HG02623 (cell line): ENCODE data around the gene FOXD2.
"Not testable (repeated sequence)": the region's sequence is repeated elsewhere in the genome, so short reads cannot be mapped to it uniquely, and the experiment has no call there.

Experiments
- ATAC-seq: cut with Tn5 transposase; IDR thresholded peaks from one replicate; pipeline ENCODE4 v1.9.1; 2021; ENCODE audit warnings: moderate library complexity; ENCODE audit not compliant: unreplicated experiment

The FOXD2 gene

DNA sequence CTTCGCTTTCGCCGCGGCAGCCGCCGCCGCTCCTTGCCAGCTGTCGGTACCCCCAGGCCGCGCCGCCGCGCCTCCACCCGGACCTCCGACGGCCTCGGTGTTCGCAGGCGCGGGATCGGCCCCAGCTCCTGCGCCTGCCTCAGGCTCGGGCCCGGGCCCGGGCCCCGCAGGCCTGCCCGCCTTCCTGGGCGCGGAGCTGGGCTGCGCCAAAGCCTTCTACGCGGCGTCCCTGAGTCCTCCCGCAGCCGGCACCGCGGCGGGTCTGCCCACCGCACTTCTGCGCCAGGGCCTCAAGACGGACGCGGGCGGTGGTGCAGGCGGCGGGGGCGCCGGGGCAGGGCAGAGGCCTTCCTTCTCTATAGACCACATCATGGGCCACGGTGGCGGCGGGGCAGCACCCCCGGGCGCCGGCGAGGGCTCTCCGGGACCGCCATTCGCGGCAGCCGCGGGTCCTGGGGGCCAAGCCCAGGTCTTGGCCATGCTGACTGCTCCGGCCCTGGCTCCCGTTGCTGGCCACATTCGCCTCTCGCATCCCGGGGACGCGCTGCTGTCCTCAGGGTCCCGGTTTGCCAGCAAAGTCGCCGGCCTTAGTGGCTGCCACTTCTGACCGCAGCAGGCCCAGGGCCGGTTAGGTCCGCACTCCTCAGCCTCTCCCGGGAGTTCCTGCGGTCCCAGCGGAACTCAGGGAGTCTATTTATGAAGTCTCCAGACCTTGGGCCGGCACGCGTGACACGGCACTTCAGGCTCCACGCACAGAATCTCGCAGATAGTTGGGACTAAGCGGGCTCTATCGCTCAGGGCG lies 1.4 kb downstream of the FOXD2 start:
- ATAC-seq: no peak

GRCh38 chr1:47439819-47440598 lies 2.2 kb downstream of the FOXD2 start:
- no peak for ATAC-seq

DNA sequence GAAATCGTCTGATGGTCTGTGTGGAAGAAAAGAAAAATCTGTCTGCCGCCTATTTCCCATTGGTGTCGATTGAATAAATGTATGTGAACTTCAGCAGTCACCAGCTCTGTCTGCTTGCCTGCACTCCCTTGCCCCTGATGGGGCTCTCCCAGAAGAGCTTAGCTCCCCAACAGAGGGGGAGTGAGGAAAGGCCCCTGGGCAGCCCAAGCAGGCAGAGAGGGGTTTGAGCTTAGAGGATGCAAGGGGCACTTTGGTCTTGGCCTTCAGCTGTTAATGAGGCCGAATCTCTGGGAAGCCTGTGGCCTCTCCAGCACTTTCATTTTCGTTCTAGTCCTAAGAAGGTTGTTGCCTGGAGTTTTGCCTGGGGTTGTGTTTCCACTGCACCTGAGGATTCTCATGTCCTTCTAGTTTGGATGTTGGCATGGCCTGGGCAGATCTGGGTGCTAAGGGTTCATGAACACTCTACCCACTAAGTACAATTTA lies 2.8 kb downstream of the FOXD2 start:
- ATAC-seq: no peak

GRCh38 chr1:47441450-47442106 lies 3.7 kb downstream of the FOXD2 start:
- no peak for ATAC-seq

DNA sequence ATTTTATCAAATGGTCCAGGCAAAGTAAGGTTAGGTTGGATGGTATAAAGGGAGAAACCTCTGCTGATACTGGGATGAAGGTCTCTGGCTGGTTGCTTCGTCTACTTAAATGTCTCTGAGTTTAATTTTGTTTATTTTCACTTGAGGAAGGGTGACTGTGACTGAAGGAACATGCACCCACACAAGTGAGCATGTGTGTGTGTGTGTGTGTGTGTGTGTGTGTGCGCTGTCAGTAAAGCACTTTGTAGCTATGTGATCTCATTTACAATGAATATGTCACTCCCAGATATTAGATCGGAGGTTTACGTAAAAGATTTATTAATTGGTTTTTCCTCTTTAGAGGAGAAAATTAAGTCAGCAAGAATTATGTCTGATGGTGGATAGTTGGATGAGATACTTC lies 4.4 kb downstream of the FOXD2 start:
- no peak for ATAC-seq

DNA sequence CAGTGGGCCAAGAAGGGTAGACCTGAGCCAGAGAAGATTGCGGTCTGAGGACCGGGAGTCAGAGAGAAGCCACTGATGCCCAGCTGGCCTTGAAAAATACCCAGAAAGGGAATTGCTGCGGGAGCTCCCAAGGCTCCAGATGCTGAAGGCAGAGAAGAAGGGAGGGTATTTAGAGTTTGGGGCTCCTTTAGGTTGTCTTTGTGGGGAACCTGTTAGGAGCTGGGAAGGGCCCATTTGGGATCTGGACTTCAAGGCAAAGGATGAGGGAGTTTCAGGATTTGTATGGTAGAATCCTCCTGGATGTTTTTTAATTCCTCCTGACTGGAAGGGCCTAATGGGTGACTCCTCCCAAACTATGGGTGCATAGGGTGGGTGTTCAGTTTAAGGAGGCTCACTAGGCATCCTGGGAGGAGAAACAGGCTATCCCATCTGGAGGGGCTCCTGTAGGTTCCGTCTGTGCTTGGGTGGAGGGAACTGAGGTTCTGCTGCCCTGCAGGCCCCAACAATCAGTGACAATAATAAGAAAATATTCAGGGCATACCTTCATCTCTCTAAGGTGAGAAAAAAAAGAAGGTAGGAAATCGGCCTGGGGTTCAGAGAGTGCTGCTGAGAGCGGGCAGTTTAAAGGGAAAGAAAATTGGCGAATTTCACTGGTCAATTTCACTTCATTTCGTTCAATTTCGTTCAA lies 5.1 kb downstream of the FOXD2 start:
- no peak for ATAC-seq

GRCh38 chr1:47443530-47444296 lies 5.9 kb downstream of the FOXD2 start:
- ATAC-seq: no peak

- no peak for ATAC-seq
Measured at GRCh38 chr1:47444297-47444561, 6.4 kb downstream of the FOXD2 start.

- no peak for ATAC-seq
Measured at GRCh38 chr1:47444562-47445465, 7.0 kb downstream of the FOXD2 start.

DNA sequence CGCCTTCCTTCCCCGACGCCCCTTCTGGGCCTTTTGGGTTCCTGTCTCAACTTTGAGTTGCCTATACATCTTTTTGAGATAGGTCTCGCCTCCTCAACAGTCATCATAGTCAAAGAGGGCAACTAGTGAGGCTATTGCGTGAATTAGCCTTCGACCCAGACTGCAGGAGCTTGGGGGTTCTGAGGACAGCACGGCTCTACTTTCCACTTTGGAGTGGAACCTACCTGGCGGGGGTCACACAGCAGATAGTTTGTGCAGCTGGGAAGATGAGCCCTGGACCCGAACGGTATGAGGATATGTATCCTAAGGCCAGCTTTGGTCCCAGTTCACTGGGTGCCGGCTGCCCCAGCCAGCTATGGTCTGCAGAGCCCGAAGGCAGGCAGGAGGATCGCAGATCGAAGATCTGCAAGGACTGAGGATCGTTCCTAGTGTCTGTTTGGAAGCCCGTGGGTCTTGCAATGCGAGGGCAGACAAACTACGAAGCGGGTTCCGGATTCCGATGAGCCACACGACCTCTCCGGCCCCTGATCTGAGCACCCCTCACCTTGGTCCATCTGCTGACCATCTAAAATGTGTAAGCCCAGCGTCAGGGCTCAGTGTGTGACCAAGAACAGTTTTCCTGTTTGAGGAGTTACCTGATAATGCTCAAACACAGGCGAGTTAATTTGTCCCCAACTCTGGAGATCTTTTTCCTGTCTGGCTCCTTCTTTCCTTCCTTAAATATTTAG lies 8.1 kb downstream of the FOXD2 start:
- no peak for ATAC-seq

DNA sequence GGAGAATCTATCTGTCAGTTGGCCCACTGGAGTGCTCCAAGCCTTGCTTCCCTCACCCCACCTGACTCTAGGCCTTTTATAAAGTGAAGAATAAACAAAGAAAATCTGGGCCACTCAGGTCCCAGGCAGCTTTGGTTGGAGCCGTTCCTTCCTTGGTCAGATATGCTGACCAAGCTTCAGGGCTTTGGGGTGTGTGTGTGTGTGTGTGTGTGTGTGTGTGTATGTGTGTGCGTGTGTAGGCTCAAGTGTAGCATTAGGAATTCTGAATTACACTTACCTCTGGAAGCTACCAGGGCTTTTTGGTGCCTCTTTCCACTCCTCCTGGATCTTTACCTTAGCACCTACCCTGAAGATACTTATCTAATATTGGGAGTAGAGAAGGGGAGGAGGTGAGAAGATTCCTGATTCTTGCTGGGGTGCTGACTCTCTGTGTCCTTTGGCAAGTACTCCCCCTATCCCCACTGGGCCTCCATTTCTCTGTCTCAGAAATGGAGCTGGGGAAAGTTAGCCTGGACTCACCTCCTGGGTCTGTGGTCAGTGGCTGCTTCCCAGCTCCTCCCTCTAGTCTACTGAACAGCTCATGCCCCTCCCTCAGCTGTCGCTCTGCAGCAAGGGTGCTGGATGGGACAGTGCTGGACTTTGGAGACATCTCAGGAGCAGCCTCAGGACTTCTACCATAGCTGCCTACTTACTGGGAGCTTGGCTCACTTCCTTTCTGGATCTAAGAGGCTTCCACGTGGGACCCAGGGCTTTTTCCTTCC lies 10.8 kb downstream of the FOXD2 start:
- ATAC-seq: no peak

DNA sequence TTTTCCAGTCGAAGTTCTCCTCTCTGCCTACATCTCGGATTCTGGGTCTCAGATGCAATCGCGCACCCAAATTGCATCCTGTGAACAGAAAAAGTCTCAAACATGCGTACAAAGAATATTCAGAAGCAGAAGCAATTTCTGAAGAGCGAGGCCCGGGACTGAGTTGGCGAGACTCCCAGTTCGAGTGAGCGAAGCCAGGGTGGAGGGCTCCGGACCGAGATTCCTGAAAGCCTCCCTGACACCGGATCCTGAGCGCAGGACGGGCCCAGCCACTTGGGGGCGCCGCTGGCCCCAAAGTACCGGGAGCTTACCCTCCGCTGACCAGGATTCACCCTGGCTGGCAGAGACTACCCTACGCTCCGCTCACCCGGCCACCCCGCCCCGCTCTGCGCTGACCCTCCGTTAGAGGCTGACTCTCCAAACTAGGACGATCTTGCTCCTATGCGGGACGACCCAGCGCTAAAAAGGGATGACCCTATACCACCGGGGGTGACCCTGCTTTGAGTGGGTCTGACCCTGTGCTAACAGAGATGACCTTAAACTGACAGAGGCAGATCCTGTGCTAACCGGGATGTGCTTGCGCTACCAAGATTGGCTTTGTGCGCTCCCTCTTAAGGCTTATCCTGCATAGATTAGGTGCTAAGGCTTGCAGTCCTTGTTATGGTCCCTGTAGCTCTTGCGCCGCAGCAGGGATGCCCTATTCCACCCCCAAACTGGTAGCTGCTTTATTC lies 12.1 kb downstream of the FOXD2 start:
- ATAC-seq: no peak

GRCh38 chr1:47450606-47451005 lies 12.8 kb downstream of the FOXD2 start:
- ATAC-seq: no peak

DNA sequence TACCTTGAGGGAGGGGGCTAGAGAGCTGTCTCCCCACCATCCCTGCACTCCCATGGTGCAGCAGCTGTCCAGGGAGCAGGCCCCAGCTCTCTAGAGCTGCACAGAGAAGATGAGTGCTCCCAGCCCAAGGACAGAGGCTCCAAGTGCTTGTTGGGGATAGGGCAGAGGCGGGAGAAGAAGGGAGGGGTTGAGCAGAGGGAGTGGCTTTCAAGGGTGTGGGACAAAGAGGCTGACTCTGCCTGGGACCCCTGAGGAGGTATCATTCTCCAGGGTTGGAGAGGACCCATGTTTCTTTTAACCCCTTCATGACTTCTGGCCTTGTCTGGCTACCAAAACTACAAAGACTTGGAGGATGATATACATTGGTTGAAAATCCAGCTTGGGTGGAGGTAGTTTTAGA lies 14.6 kb downstream of the FOXD2 start:
- no peak for ATAC-seq

DNA sequence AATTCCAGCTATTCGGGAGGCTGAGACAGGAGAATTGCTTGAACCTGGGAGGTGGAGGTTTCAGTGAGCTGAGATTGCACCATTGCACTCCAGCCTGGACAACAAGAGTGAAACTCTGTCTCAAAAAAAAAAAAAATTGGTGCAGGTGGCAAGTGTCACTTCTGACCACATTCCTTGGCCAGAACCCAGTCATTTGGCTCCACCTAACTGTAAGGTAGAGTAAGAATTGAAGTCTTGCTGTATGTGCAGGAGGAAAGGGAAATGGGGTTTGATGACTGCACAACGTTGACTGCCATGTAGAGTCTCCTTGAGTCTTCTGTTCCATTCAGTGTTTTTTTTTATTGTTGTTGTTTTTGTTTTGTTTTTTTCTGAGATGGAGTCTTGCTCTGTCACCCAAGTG lies 16.1 kb downstream of the FOXD2 start:
- ATAC-seq: not testable (repeated sequence)

GRCh38 chr1:47456250-47456649 lies 18.4 kb downstream of the FOXD2 start:
- no peak for ATAC-seq

DNA sequence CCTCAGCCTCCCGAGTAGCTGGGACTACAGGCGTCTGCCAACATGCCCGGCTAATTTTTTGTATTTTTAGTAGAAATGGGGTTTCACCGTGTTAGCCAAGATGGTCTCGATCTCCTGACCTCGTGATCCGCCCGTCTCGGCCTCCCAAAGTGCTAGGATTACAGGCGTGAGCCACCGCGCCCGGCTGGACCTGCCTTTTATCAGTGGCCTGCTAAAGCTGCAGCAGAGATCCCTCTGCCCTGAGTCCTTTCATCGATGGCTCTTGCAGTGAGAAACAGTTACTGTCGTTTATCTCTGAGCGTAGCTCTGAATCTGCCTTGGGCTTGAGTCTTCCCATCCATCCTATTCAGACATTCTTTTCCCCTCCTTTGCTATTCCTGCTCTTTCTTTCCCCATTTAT lies 19.7 kb downstream of the FOXD2 start:
- ATAC-seq: not testable (repeated sequence)
